PC-9 (cell line): ENCODE data around the gene RAE1.

Experiments used
- EZH2 ChIP-seq: fragments of 200-600 bp; sonication (generic); IDR thresholded peaks from 2 replicates; pipeline ENCODE4 v1.8.0; 2017; ENCODE audit warnings: antibody characterized with exemption, low read depth
- TF ChIP-seq, protein P1 (sequence below): fragments of 200-600 bp; sonication (generic); conservative IDR thresholded peaks from 2 replicates; pipeline ENCODE4 v1.6.1; 2017; ENCODE audit warnings: mixed run types, antibody characterized with exemption, mild to moderate bottlenecking, moderate library complexity

DNA sequence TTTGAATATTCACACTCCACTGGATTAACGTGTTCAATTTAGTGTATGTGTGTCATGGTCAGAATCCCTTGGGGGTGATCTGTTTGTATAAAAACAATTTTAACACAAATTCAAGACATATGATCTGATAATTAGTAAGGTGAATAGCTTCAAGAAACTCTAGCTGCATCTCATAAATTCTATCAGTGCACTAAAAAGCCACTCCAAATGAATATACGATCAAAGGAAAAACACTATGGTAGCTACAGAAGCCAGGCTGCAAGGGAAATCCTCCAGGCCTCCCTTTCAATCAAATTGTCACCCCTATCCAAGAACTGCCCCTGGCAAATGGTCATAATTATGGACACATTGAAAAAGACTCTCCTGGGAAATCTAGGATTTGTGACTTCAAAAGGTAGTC lies 9.4 kb upstream of the RAE1 start:
- TF ChIP-seq, protein P1, sequence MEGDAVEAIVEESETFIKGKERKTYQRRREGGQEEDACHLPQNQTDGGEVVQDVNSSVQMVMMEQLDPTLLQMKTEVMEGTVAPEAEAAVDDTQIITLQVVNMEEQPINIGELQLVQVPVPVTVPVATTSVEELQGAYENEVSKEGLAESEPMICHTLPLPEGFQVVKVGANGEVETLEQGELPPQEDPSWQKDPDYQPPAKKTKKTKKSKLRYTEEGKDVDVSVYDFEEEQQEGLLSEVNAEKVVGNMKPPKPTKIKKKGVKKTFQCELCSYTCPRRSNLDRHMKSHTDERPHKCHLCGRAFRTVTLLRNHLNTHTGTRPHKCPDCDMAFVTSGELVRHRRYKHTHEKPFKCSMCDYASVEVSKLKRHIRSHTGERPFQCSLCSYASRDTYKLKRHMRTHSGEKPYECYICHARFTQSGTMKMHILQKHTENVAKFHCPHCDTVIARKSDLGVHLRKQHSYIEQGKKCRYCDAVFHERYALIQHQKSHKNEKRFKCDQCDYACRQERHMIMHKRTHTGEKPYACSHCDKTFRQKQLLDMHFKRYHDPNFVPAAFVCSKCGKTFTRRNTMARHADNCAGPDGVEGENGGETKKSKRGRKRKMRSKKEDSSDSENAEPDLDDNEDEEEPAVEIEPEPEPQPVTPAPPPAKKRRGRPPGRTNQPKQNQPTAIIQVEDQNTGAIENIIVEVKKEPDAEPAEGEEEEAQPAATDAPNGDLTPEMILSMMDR, result no peak
- no peak for TF ChIP-seq EZH2
